CD4-positive, alpha-beta T cell (primary cell): Measurements from ENCODE around the gene AFAP1L1. TPM values are rescaled to one million over a fixed set of nuclear protein-coding genes. Genes with fewer than 3 reads are reported as not detected.

Experiments used
- ATAC-seq: fragments of 200-7000 bp; cut with Tn5 transposase; one replicate; pipeline ENCODE4 v1.10.0; 2022; ENCODE audit warnings: mild to moderate bottlenecking; ENCODE audit not compliant: poor library complexity
- CTCF ChIA-PET: fragments of 350-600 bp; sonication (Branson Sonifier 250); formaldehyde crosslinking; loops from one replicate; lab custom pipeline; 2021; ENCODE audit warnings: antibody characterized with exemption, inconsistent platforms; lab: Charles Lee
- POLR2A ChIA-PET: fragments of 350-600 bp; sonication (Branson Sonifier 250); formaldehyde crosslinking; loops from one replicate; lab custom pipeline; 2021; ENCODE audit warnings: antibody characterized with exemption, inconsistent platforms; lab: Charles Lee
- DNase-seq, 14 experiments: peaks; one replicate each; pipeline ENCODE4 v3.0.0-alpha.2; 2013 to 2020; ENCODE audit warnings: mixed read lengths in 2 of 14
- H3K27ac ChIP-seq, 2 donors: one replicate each; pipeline versions ENCODE4 v1.5.1 to v1.7.0; 2013; ENCODE audit warnings: low read length in 2 of 2, low read depth in 1 of 2, mild to moderate bottlenecking in 1 of 2
- H3K27me3 ChIP-seq, 2 experiments: 1 replicate in 1 of 2; 2 replicates in 1 of 2; pipeline versions ENCODE4 v1.6.1 to v1.7.0; 2013; ENCODE audit warnings: low read length in 2 of 2, control low read depth in 1 of 2, mild to moderate bottlenecking in 1 of 2, moderate library complexity in 1 of 2; ENCODE audit not compliant: insufficient read depth in 2 of 2, control insufficient read depth in 1 of 2
- H3K36me3 ChIP-seq: one replicate; pipeline ENCODE4 v1.6.1; 2013; ENCODE audit warnings: low read length, control low read depth; ENCODE audit not compliant: insufficient read depth
- H3K4me1 ChIP-seq: one replicate; pipeline ENCODE4 v1.6.1; 2013; ENCODE audit warnings: low read length, control low read depth; ENCODE audit not compliant: insufficient read depth
- H3K4me3 ChIP-seq: one replicate; pipeline ENCODE4 v1.5.1; 2013; ENCODE audit warnings: mild to moderate bottlenecking, low read length, moderate library complexity
- H3K9me3 ChIP-seq, 2 experiments: 1 replicate in 1 of 2; 2 replicates in 1 of 2; pipeline versions ENCODE4 v1.6.1 to v1.7.0; 2013; ENCODE audit warnings: low read length in 2 of 2, mild to moderate bottlenecking in 2 of 2, control low read depth in 1 of 2, moderate library complexity in 1 of 2; ENCODE audit not compliant: control insufficient read depth in 1 of 2, insufficient read depth in 1 of 2
- H3K27ac Mint-ChIP-seq: one replicate; pipeline ENCODE4 v1.8.0; 2020; ENCODE audit warnings: mixed read lengths
- H3K27me3 Mint-ChIP-seq: one replicate; pipeline ENCODE4 v1.8.0; 2021; ENCODE audit warnings: mixed read lengths
- H3K36me3 Mint-ChIP-seq: one replicate; pipeline ENCODE4 v1.8.0; 2021; ENCODE audit warnings: low read depth, mixed read lengths
- H3K4me1 Mint-ChIP-seq: one replicate; pipeline ENCODE4 v1.8.0; 2021; ENCODE audit warnings: low read depth, mixed read lengths
- H3K4me3 Mint-ChIP-seq: one replicate; pipeline ENCODE4 v1.8.0; 2020; ENCODE audit warnings: mild to moderate bottlenecking, mixed read lengths
- H3K9me3 Mint-ChIP-seq: one replicate; pipeline ENCODE4 v1.8.0; 2020; ENCODE audit warnings: mixed read lengths
- CTCF ChIP-seq: fragments of 200-600 bp; IDR thresholded peaks from one replicate; pipeline ENCODE4 v1.8.0; 2022; ENCODE audit warnings: antibody characterized with exemption, mild to moderate bottlenecking
- intact Hi-C, 2 experiments: fragments of 100-400 bp; cut with DNase I in 1 of 2; cut with micrococcal nuclease in 1 of 2; formaldehyde crosslinking; loops; one replicate each; pipeline versions ENCODE4 v1.15.1 to v1.9.0; 2023 to 2025; cut with DNase I, micrococcal nuclease
- total RNA-seq, 174 experiments: library from RNA in 2 of 174; stranded (reverse) in 2 of 174; gene quantifications; one replicate each; pipeline ENCODE4 v1.2.3 and lab custom pipeline; 2021 to 2026

The AFAP1L1 gene
- total RNA-seq, 2 experiments from 2014 or later = 0.47 to 0.56 TPM

- H3K4me1 Mint-ChIP-seq = peaks cover 6% of the 10 kb centered on the region
- H3K9me3 Mint-ChIP-seq = no peaks in the 10 kb centered on the region
- no peak overlapping the region for H3K27ac ChIP-seq
- ChIA-PET POLR2A (no interaction called here), CTCF (no interaction called here)
- TF ChIP-seq CTCF = no peak
- no peaks in the 10 kb centered on the region for H3K9me3 ChIP-seq
- H3K27me3 Mint-ChIP-seq = no peaks in the 10 kb centered on the region
- no peak overlapping the region for H3K27ac Mint-ChIP-seq
- no peak overlapping the region for H3K4me3 ChIP-seq
- ATAC-seq = no peak
- H3K4me1 ChIP-seq = peaks cover 11% of the 10 kb centered on the region
- H3K4me3 Mint-ChIP-seq = no peak overlapping the region
- peaks cover 0 to 3% of the 10 kb centered on the region in 2 experiments for H3K27me3 ChIP-seq
- no peak for DNase-seq
- intact Hi-C loops = loop anchor here (5.0 to 10.0 kb wide), 2 partner anchors 58 to 230 kb away; partner anchors contain the start of gene ABLIM3 (in 1 of the 2)
- peaks cover 5% of the 10 kb centered on the region for H3K36me3 Mint-ChIP-seq
- peaks cover 3% of the 10 kb centered on the region for H3K36me3 ChIP-seq
Measured at GRCh38 chr5:149374303-149374702, 102.6 kb downstream of the AFAP1L1 start.

GRCh38 chr5:149374801-149375200, 103.1 kb downstream of the AFAP1L1 start:
- Mint-ChIP-seq H3K4me1 (peaks cover 6% of the 10 kb centered on the region), H3K27ac (no peak overlapping the region), H3K4me3 (no peak overlapping the region), H3K9me3 (no peaks in the 10 kb centered on the region), H3K27me3 (no peaks in the 10 kb centered on the region), H3K36me3 (peaks cover 4% of the 10 kb centered on the region)
- Histone ChIP-seq H3K4me1 (peaks cover 11% of the 10 kb centered on the region), H3K27ac (no peak overlapping the region), H3K4me3 (no peak overlapping the region), H3K27me3 (peaks cover 0 to 3% of the 10 kb centered on the region in 2 experiments), H3K36me3 (peaks cover 3% of the 10 kb centered on the region), H3K9me3 (no peaks in the 10 kb centered on the region)
- intact Hi-C loops = loop anchor here (5.0 to 10.0 kb wide), 2 partner anchors 58 to 230 kb away; partner anchors contain the start of gene ABLIM3 (in 1 of the 2)
- ChIA-PET POLR2A (no interaction called here), CTCF (interaction anchor here (2.3 kb wide), 1 partner anchor 57 kb away, joined by 5 read pairs; no protein-coding TSS in a partner anchor)
- ATAC-seq = no peak
- TF ChIP-seq CTCF = no peak
- no peak for DNase-seq

GRCh38 chr5:149375434-149375833, 103.8 kb downstream of the AFAP1L1 start:
- Mint-ChIP-seq H3K27ac (no peak overlapping the region), H3K36me3 (peaks cover 4% of the 10 kb centered on the region), H3K4me1 (peaks cover 6% of the 10 kb centered on the region), H3K9me3 (no peaks in the 10 kb centered on the region), H3K27me3 (no peaks in the 10 kb centered on the region), H3K4me3 (no peak overlapping the region)
- DNase-seq (no peak), ATAC-seq (no peak)
- POLR2A ChIA-PET = no interaction called here
- TF ChIP-seq CTCF = no peak
- peaks cover 0 to 3% of the 10 kb centered on the region in 2 experiments for H3K27me3 ChIP-seq
- intact Hi-C loops = loop anchor here in 1 of 2 experiments (10.0 kb wide), 1 partner anchor 231 kb away; the partner anchor contains the start of gene ABLIM3
- H3K27ac ChIP-seq = no peak overlapping the region
- CTCF ChIA-PET = interaction anchor here (2.3 kb wide), 1 partner anchor 58 kb away, joined by 5 read pairs; no protein-coding TSS in a partner anchor
- peaks cover 11% of the 10 kb centered on the region for H3K4me1 ChIP-seq
- no peak overlapping the region for H3K4me3 ChIP-seq
- no peaks in the 10 kb centered on the region for H3K9me3 ChIP-seq
- H3K36me3 ChIP-seq = peaks cover 3% of the 10 kb centered on the region
